IPS-11a (cell line): Measurements from ENCODE around the gene ZNF335.

Experiments used
- H3K4me3 ChIP-seq: one replicate; pipeline ENCODE4 v1.5.1; 2013; ENCODE audit warnings: low read depth, low read length, control low read depth

Gene ZNF335

DNA sequence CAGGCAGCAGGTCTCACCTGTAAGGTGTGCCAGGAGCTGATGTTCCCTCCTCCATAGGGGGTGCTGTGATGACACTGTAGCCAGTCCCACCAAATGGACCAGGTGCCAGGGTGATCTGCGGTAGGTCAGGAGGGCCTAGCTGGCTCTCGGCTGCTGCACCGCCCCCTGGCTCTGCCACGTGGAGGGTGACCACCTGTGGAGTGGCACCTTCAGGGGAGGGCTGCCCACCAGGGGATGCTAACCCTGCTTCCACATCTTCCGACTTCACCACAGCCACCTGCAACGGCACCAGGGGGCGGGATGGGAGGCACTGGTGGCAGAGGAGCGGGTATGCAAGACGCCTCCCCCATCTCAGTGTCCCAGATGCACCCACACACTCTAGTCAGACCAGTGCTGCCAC, 18.3 kb downstream of the ZNF335 start:
- no peak overlapping the region for H3K4me3 ChIP-seq

DNA sequence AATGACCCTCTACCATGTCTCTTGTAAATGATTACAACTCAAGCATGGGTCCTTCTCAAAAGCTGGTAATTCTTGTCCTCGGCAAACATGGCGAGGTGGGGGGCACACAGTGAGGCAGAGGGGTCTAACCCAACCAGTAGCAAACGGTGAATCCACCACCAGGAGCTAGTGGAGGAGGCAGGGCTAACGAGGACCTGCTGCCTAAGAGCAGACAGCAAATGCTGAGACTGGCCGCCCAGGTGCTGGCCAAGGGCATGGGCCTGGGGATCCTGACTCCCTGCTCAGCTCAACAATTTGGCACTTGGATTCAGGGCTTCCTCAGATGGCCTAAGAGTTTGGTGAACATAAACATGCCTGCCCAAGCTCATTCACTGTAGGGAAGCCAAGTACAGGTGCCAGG, 19.1 kb downstream of the ZNF335 start:
- no peak overlapping the region for H3K4me3 ChIP-seq

- H3K4me3 ChIP-seq = no peak overlapping the region
These were observed 19.8 kb downstream of the ZNF335 start for GRCh38 chr20:45951925-45952834.

GRCh38 chr20:45950330-45950646, 21.7 kb downstream of the ZNF335 start:
- H3K4me3 ChIP-seq = no peak overlapping the region

- H3K4me3 ChIP-seq = no peak overlapping the region
These were observed 22.3 kb downstream of the ZNF335 start for GRCh38 chr20:45949542-45950329.

DNA sequence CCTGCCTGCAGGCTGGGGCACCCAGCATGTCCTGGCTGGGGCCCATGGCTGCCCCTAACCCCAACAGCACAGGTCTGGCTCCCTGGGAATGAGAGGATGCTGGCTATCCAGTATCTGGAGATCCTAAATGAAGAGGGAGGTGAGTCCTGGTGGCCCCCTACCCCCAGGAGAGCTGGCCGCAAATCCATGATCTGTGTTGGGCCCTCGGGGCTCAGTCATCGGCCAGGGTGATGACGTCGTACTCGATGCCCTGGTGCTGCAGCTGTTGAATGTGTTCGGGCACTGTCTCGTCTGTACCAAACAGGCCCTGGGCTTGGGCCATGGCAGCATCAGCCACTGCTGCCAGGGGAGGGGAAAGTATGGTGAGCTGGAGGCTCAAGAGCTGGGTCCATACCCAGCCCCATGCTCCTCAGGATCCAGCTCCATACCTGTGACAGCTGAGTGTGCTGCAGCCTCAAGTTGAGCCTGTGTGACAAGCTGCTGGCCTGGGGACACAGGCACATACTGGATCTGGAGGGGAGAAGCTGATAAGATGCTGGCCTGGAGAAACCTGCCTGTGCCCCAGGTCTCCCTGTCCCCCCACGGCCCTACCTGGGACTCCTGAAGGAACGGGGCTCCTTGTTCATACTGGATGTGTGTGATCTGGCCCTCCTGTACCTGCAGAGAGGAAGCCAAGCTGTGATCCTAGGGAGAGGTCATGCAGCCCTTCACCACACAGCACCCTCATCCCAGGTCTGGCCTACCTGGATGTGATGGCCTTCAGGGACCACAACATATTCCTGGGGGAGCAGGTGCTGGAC, 23.1 kb downstream of the ZNF335 start:
- H3K4me3 ChIP-seq = no peak overlapping the region

DNA sequence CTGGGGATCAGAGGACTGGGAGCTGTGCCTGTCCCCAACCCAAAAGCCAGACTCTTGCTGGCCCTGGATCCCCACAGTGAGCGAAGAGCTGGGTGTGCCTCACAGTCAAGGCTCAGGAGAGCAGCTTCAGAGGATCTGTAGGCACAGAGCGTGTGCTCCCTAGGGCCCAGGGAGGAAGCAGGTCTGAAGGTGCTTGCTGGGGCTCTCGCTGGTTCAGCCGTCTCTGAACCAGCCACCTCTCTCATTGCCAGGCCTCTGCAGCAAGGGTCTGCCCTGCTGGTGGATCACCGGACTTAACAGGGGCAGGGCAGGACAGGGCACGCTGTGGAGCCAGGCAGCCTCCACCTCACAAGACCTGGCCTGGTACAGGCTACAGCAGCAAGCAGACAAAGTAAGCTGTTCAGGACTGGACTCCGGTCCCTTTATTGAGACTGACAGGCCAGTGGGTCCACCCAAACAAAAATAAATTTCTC, 23.7 kb downstream of the ZNF335 start:
- H3K4me3 ChIP-seq = no peak overlapping the region

- no peak overlapping the region for H3K4me3 ChIP-seq
These were observed 24.7 kb downstream of the ZNF335 start for GRCh38 chr20:45947110-45947866.

GRCh38 chr20:45946149-45946970, 25.6 kb downstream of the ZNF335 start:
- H3K4me3 ChIP-seq = no peak overlapping the region

GRCh38 chr20:45945678-45946148, 26.3 kb downstream of the ZNF335 start:
- H3K4me3 ChIP-seq = no peak overlapping the region

DNA sequence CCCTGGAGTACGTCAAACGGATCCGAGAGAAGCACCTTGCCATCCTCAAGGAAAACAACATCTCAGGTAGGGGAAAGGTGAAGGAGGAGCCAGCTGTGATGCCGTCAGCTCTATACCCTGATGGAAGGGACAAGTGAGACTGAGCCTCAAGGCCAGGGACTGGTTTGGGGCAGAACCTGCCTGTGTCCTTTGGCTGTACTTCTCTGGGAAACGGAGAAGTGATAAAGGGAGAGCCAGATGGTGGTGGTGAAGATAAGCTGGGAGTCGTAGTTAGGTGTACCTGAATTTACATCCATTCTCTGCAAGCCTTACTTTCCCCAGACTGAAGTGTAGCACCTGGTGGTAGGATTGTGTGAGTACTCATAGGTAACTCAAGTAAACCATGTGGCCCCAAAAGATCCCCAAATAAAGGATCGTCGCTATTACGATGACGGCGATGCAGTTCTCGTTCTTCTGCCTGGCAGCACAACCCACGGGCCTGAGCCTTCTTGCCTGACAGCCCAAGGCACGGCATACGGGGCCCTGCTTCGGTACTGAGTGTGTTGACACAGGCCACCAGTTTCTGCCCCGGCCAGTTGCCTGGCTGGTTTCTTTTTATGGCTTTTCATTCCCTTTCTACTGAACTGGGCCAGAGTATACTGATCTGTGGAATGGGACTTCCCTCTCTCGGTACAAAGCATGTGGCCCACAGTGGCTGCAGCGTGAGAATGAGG, 26.9 kb downstream of the ZNF335 start:
- no peak overlapping the region for H3K4me3 ChIP-seq

DNA sequence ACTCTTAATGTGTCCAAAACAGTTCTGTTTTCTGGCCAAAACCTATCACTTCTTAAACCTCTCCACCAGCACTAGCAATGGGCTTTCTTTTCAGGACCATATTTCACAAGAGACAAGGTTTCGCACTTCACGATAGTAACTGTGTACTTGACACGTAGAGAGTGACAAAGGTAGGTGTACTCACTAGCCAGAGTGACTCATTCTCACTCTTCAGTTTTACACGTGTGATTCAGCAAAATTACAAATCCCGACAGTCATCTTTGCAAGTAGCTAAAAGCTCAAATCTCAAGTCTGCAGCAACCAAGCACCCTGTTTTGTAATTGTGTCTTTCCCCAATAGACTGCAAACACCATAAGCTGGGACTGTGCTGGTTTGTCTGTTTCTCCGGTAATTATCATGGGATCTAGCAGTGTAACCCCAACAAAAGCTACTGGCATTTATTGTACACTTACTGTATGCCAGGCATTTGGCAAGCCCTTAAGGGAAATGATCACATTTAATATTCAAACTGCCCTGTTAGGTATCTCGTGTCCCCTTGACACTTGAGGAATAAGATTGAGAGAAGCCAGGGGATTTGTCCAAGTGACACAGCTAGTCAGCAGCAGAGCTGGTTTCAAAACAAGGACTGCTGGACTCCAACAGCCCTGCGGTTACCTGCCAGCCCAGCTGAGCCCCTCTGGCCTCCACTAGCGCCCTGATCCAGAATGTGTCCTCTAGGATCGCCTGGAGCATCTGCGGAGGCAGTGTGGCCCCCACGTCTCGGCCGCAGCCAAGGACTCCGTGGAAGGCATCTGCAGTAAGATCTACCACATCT, 27.6 kb downstream of the ZNF335 start:
- H3K4me3 ChIP-seq = no peak overlapping the region

DNA sequence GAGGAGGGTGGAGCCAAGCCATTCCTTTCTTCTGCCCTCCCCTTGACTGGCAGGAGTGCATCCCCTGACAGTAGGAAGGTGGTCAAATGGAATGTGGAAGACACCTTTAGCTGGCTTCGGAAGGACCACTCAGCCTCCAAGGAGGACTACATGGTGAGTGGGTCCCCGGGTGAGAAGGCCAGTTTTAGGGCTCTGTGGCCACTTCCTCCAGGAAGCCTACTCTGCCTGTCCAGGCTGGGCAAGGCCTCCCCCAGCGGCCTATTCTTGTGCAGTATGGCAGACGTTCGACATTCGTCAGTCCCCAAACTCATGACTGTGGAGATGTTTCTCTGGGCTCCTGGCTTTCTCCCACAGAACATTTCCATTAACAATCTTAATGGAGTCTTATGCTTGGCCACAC, 28.4 kb downstream of the ZNF335 start:
- no peak overlapping the region for H3K4me3 ChIP-seq

- H3K4me3 ChIP-seq = no peak overlapping the region
These were observed 31.5 kb downstream of the ZNF335 start for GRCh38 chr20:45940469-45940868.

GRCh38 chr20:45940053-45940452, 31.9 kb downstream of the ZNF335 start:
- H3K4me3 ChIP-seq = no peak overlapping the region

DNA sequence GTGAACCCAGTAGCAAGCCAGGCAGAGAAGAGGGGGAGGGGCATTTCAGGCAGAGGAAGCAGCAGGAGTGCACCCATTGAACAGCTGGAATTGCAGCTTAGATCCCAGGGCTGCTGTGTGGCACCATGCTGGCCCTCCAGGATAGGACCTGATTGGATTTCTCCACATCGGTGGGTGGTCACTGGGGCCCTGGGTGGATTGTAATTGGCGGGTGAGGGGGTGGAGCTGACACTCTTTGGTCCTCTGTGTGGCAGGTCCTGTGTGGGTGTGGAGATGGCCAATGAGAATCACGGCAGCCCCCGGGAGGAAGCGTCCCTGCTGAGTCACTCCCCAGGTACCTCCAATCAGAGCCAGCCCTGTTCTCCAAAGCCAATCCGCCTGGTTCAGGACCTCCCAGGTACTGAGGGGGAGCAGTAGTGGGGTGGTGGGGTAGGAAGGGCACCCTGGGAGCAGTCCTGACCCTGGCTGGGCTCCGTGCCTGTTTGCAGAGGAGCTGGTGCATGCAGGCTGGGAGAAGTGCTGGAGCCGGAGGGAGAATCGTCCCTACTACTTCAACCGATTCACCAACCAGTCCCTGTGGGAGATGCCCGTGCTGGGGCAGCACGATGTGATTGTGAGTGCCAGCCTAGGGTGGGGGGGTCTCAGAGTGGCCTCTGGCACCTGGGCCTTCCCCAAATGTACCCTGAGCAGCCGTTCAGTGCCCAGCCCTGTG, 33.1 kb downstream of the ZNF335 start:
- H3K4me3 ChIP-seq = no peak overlapping the region

- H3K4me3 ChIP-seq = no peak overlapping the region
These were observed 34.2 kb downstream of the ZNF335 start for GRCh38 chr20:45937765-45938164.
